HG02938 (cell line): ENCODE results near the gene CLBA1.

Source experiments
- ATAC-seq: cut with Tn5 transposase; IDR thresholded peaks from one replicate; pipeline ENCODE4 v1.9.1; 2021; ENCODE audit warnings: mild to moderate bottlenecking, moderate library complexity; ENCODE audit not compliant: unreplicated experiment

Gene CLBA1

DNA sequence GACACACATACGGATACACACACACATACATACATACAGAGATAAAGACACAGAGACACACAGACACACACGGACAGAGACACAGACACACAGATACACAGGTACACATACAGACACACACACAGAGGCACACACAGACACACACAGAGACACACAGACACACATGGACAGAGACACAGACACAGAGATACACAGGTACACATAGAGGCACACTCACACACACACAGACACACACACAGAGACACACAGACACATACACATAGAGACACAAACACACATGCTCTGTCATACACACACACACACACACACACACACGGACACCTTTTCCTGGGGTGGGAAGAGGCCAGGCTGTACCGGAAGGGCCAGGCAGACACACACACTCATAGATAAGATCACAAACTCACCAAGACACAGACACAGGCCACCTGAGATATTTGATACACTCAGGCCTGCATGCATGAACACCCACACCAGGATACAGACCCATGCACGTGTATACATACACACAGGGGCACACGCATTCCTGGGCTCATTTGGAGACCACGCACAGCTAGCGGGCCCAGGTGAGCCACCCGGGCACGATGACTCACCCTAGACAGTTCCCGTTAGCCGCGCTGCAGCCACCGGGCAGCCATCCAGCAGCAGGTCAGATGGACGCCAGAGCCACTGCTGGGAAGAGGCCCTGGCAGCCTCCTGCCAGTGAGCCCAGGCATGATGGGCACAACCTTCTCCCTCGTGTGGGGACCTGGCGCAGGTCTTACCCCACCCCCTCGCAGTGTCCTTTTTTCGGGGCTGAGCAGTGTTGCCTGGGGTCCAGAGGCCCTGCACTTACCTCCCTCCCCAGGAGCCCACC, 5.6 kb upstream of the CLBA1 start:
- ATAC-seq: no peak

DNA sequence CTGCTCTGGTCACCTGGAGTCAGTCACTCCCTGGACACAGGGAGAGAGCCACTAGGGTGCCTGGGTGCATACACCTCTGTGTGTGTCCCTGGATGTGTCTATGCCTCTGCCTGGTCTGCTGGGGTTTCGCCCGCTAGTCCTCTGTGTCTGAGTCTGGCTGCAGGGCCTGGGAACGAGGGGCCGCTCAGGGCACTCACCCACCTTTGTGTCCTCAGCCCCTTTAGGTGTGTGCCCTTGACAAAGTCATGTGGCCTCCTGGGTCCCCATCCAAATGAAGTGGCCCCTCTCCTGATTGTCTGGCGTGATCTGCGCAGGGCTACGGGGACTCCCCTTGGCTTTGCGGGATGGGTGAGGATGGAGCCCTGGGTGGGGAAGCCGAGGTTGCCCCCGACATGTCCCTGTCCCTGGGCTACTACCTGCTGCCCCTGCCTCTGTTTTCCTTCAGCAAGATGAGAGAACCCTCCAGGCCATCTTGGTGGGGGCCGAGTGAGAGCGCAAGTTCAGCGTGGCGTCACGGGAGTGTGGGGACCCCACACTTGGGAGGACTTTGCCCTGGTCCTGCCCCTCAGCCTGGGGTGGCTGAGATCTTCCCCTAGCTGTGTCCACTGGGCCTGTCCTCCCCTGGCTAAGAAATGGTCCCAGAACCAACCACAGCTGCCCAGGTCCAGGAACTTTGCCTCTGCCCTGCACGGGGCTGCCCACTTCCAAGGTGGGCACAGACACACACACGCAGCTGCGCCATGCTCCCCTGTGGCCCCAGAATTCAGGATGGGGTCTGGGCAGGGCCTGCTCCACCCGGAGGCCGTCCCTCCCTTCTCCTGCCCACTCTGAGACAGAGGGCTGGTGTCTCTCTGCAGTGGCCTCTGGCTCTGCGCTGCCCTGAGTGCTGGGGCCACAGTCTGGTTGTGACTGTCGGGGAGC, 4.7 kb upstream of the CLBA1 start:
- ATAC-seq: no peak

DNA sequence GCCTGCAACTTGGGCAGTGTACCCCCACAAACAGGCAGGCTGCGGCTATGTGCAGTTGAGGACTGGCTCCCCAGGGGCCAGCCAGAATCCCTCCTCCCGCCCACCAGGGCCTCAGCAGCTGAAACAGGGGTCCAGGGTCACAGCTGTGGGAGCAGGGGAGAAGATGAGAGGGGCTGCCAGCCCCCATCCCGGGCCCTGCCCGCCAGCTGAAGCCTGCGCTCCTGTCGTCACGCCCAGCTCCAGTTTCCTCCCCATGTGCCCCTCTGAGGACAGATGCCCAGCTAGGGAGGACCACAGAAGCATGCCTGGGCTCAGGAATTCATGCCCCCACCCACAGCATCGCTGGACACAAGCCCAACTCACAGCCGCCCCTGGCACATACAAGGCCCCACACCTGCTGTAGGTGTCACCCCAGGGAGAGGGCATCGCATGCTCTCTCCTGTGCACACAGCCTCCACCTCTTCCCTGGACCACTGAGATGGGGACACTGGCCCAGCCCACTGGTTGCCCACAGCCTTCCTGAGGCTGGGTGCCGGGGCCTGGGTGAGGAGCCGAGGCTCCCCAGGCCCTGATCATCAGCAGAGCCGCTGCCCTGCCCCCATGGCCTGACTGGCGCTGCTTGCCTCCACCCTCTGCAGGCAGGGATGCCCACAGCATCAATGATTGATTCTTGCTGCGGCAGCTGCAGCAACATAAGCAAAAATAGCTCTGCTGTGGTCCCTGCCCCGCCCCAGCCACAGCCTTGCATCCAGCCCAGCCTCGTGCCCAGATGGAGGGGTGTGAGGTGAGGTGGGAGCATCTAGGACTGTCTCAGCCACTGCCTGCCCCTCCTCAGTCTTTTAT, 3.7 kb upstream of the CLBA1 start:
- no peak for ATAC-seq

DNA sequence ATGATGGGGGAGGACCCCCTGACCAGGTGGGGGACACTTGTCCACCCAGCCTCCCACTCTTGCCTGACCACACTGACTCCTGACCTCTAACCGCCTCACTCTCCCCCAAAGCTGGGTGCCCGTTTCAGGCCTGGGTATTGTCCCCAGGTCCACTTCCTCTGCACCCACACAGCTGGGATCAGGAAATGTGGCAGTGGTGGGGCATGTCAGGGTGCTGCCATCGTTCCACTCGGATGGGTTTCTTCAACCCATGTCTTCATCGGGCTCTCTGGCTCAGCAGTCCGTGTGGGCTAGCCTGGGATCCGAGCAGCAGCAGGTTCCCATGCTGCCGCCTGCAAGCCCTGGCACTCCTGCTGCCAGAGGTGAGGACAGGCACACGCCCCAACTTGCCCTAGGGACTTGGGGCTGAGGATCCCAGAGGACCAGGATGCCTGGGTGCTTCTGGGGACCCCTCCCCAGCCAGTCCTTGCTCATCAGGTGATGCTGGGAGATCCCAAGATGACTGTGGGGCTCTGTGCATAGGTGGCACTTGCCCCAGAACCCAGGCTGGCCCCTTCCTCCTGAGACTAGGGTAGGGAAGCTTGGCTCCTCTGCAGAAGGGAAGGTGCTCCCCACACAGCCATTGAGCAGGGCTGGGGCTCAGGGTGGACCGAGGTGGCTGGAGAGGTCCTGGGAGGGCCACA, 2.9 kb upstream of the CLBA1 start:
- ATAC-seq: no peak

DNA sequence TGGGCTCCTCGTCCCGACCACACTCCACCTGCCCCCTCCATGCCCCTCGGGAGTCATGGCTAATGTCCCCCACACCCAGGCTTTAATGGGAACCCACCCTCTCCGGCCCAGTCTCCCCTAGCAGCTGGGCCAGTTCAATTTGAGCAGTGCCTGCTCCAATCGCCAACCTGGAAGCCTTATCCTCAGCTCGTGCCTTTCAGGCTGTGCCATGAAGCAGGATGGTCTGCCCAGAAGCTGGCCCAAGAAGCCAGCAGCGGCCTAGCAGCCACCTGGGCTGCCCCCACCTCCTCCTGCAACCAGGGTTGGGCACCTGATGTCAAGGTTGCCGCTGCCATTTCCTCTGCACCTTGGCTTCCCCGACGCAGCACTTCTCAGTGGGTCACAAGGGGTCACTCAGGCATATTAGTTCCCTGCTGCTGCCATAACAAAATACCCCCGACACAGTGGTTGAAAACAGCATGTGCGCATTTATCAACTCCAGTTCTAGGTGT, 2.3 kb upstream of the CLBA1 start:
- ATAC-seq: no peak

DNA sequence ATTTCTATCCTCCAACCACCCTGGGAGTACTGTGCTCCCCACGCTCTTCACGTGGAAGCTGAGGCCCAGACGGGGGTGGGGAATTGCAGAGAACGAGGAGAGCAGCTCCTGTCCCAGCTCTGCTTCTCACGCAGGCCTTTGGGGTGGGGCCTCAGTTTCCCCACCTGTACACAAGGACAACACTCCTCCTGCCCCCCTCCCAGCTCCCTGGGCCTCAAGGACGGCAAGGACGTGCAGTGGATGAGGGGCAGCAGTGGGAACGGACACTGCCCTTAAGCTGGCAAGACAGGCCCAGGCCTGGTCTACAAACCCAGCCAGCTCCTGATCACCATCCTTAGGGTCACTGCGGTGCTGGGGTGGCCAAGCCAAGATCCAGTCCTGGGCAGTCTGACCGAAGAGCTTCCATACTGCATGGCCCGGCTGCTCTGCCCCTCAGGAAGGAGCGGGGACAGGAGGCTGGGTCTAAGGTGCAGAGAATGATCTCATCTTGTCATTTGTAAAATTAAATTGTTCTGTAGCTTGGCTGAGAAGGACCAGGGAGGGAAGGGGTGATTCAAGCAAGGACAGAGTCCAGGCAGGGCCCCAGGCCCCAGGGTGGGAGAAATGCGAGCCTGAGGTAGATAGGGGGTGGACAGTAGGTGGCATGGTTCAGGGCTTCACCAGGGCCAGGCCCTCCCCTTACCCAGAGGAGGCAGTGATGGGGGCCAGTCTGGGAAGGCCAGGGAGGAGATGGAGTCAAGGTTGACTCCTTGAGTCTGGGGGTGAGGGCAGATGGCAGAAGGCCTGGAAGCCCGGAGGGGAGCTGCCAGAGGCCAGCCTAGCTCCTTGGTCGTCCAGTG, 1.3 kb upstream of the CLBA1 start:
- ATAC-seq: no peak

DNA sequence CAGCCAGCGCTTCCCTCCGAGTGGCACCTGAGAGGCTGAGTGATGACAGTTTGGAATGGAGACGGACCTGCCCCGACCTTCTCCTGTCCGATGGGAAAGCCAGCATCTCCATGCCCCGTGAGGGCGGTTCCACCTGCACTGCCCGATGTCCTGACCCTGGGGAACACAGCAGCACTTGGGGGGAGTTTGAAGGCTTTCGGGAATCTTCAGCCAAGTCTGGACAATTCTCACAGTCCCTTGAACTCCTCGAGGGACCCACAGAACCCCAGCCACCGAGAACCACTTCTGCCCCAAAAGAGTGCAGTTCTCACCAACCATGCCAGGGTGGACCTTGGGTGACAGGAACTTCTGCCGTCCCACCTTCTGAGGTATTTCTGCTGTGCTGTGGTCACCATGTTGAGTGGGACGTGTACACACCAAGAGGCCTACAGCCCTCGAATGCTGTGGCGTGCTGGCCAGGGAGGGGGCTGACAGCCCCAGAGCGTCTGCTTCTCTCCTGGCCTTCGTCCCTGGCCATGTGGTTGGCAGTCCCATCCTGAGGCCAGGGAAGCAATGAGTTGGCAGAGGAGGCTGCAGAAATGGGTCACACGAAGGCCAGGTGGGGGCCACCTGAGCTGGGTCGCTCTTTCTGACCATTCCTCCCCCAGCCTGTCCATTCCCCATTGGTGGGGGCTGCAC, 1.0 kb downstream of the CLBA1 start:
- no peak for ATAC-seq

DNA sequence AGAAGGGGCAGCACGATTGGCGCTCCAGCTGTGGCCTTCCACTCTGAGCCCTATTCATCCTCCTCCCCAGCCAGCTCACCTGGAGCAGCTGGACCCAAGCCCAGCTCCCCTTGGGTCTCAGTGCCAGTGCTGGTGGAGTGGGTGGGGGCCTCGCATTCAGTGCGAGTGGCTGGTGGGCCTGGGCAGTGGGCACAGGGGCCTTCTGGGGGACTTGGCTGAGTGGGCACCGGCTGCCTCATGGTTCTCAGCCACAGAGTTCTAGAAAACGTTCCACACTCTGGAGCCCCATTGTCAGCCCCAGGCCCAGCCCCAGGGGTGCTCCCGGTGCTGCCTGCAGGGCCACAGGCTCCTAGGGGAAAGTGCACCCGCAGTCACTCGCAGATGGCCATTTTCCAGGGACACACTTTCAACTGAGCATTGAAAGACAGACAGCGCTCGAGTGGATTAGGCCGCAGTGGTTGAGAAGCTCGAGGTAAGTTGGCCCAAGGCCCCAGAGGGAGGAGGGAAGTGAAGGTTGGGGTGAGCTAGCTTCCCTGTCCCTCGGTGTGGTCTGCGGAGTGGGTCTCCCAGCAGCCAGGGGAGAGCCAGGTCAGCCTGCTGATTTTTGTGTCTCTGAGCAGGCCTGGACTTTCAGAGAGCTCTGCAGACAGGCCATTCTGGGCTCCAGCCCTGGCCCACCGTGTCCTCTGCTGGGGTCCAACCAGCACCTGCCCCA, 3.8 kb downstream of the CLBA1 start:
- no peak for ATAC-seq

DNA sequence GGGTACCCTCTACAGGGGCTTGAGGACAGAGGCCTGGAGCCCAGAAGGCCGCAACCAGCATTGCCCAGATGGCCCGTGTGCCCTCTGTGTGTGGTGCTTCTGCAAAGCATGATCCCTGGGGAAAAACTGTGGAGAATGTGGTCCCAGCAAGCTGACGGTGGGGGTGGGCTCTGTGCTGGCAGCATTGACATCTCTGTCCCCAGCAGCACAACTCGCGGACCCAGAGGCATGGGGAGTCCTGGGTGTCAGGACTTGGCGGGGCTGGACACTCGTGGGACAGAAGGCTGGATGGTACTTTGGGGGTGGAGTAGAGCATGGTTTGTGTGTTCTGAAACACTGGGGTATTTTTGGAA, 4.3 kb downstream of the CLBA1 start:
- ATAC-seq: no peak

DNA sequence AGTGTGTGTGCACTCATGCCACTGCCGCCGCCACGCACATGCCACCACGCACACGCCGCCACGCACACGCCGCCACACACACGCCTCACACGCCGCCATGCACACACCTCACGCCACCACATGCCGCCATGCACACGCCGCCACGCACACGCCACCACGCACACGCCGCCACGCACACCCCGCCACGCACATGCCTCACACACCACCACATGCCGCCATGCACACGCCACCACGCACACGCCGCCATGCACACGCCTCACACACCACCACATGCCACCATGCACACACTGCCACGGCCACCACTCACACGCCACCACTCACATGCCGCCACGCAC, 6.3 kb downstream of the CLBA1 start:
- no peak for ATAC-seq

DNA sequence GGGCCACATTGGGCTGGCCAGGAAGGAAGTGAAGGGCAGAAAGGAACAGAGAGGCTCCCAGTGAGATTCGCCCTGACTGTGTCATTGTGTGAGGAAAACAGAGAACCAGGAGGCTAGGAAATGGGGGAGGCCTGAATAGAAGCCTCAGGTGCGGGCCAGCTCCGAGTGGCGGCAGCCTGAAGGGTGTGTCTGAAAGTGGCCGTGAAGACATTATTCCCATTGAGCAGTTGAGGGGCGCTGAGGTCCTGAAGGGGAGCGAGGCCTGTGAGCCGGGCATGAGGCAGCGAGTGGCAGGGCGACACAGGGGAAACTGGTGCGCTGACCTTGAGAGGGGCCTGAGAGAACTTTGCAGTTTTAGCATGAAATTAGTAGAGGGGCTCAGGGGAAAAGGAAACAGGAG, 6.9 kb downstream of the CLBA1 start:
- ATAC-seq: no peak

DNA sequence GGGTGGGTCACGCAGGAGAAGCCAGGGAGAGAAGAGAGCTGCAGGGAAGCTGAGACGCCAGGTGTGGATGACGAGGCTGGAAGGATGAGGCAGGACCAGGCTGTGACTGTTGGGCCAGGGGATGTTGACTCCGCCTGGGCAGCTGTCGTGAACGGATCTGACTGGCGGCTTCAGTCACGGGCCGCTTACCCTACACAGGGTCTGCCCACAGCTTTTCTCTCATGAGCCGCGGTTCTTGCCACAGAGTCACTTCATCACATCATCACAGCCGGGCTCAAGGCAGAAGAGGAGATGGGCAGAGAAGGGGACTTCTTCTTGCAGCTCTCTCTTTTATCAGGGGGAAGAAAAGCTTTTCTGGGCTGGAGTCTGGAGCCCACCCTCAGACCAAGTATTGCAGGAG, 7.7 kb downstream of the CLBA1 start:
- ATAC-seq: no peak

DNA sequence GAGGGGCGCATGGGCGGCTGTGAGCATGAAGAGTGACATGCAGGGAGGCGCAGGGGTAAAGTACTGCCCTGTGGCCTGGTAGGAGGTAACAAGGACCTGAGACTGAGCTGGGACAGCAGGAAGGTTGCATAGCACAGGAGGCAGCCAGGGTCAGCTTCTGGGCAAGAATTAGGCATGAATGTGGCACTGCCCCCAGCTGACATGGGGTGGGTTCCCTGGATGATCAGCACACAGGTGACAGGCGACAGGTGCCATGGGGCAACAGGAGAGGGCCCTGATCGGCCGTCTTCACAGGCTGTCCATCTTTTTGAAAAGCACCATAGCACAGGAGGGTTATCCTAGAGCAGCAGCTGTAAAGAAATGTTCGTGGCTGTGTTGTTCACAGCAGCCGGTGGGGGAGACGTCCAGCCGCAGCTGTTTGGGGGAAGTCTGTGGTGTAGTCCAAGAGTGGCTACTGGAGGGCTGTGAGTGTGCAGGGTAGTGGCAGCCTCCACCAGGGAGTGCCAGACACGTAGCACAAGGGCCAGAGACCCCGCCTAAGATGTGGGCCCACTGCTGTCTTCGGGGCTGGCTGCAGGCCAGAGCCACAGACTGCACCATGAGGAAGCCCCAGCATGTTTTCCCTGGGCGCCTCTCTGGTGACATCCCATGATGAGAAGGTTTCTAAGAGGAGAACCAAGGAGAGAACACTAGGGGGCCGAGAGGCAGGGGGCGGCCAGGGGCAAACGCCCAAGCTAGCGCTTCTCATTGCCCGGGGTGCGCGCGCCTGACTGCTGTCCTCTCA, 8.4 kb downstream of the CLBA1 start:
- ATAC-seq: no peak

DNA sequence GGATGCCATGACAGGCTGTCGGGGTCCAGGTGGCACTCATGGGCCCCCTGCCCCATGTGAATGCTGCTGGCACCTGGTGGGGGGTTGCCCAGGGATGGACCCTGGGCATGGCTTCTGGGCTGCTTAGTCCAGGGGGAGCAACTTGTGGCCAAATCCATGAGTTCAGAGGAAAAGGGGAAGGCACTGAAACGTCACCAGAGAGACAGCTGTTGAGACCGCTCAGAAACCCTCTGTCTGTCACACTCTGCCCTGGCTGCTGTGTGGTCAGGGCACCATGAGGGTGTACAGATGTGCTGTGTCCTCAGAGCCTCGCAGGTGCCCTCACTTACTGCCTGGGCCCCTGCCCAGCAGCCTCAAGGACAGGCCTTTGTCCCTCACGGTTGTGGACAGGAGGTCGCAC, 9.4 kb downstream of the CLBA1 start:
- ATAC-seq: no peak

DNA sequence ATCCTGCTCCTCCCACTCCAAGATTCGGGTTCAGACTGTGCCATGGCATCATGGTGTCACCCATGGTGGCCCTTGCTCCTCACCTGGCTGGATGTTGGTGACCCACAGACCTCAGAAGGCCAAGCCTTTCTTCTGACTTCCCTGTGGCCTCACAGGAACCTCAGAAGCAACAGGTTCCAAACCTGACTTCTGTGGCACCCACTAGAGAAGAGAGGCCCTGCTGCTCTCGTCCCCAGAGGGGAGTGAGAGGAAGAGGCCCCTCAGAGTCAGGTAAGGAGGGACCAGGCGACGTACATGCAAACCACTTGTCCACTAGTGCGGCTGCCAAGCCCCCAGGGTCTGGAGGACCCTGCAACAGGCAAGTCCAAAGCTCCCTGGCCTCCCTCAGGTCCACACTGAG, 10.4 kb downstream of the CLBA1 start:
- ATAC-seq: no peak

DNA sequence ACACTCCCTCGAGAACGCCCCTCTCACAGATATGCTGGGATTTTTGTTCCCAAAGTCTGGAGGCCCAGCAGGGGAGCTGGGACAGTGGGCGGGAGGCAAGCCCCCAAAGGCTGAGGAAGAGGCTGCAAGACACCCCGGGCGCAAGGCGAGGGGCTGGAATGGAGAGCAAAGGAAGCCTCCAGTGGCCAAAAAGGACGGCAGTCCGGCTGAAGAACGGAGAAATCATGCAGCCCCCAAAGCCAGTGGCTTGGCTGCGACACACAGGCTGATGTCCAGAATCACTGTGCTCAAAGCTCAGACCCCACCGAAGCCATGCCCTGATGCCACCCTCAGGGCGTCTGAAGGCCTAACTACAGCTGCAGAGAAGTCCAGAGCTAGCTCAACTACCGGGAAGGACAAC, 10.9 kb downstream of the CLBA1 start:
- ATAC-seq: no peak

DNA sequence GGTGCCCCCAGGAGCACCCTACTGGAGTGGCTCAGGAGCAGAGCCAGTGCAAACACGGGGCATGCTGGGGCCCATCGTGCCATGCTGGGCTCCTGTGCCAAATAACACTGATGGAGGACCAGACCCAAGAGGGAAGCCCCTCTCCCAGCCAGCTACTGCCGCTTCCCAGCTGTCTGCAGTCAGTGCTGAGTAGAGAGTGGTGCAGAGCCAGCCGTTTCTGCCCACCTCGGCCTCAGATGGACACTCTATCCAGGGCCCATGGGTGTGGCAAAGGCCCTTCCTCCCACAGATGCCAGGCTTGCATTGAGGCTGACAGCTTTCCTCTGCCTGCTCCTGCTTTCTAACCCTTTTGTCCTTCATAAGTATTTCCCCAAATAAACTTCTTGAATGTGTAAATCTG, 13.2 kb downstream of the CLBA1 start:
- no peak for ATAC-seq

DNA sequence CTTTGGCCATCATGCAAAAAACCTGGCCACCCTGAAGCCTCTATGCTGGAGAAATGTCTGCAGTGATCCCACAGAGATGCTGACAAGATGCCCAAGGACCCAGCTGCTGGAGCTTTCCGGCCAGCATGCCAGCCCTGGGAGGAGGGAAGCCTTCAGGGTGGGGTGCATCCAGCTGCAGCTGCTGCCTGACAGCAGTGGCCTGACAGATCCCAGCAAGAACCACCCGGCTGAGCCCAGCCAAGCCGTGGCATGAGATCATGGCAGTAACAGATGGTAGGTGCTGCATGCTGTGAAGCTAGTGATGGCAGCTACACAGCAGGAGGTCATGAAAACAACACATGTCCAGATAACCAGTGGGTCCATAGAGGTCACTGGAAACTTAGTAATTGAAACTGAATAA, 13.8 kb downstream of the CLBA1 start:
- no peak for ATAC-seq
